Left lung (tissue), 10 donors: ENCODE results near the gene ASTN1. TPM values are rescaled to one million over a fixed set of nuclear protein-coding genes. Genes with fewer than 3 reads are reported as not detected.

Source experiments
- ATAC-seq: fragments of 200-7000 bp; cut with Tn5 transposase; one replicate; pipeline ENCODE4 v1.9.1; 2020; ENCODE audit warnings: moderate library complexity
- DNase-seq, 4 donors: peaks; one replicate each; pipeline ENCODE4 v3.0.0-alpha.2; 2013 to 2020
- H3K27ac ChIP-seq, 2 donors: fragments of 200-600 bp; sonication (generic) in 1 of 2; one replicate each; pipeline versions ENCODE4 v1.5.0 to v1.8.0; 2020 to 2021
- H3K27me3 ChIP-seq, 2 donors: fragments of 200-600 bp; sonication (generic) in 1 of 2; one replicate each; pipeline versions ENCODE4 v1.5.0 to v1.8.0; 2020 to 2021
- H3K36me3 ChIP-seq, 2 donors: fragments of 200-600 bp; sonication (generic) in 1 of 2; one replicate each; pipeline versions ENCODE4 v1.5.0 to v1.8.0; 2020 to 2021
- H3K4me1 ChIP-seq, 2 donors: fragments of 200-600 bp; one replicate each; pipeline ENCODE4 v1.8.0; 2021
- H3K4me3 ChIP-seq, 2 donors: fragments of 200-600 bp; sonication (generic) in 1 of 2; one replicate each; pipeline versions ENCODE4 v1.5.0 to v1.8.0; 2020 to 2021; ENCODE audit warnings: mild to moderate bottlenecking in 1 of 2
- H3K9me3 ChIP-seq, 2 donors: fragments of 200-600 bp; sonication (generic) in 1 of 2; one replicate each; pipeline versions ENCODE4 v1.5.0 to v1.8.0; 2020 to 2021
- intact Hi-C, 2 donors: fragments of 100-400 bp; cut with DNase I; formaldehyde crosslinking; loops; one replicate each; pipeline versions ENCODE4 v1.11.2 to v1.14.2; 2022
- polyA plus RNA-seq, 6 donors: library from polyadenylated mRNA; unstranded; fragments of 120-200 nt; gene quantifications; one replicate each; pipeline ENCODE4 v1.2.1, GENCODE V29; 2013; ENCODE audit not compliant: insufficient read length in 6 of 6
- total RNA-seq, 2 donors: library from RNA; stranded (reverse); fragmentation: NEBNext Ultra II Directional; extraction: Animal tissue kit (Norgen Biotek cat#: 25700); gene quantifications; one replicate each; pipeline ENCODE4 v1.2.1, GENCODE V29; 2021
- TF ChIP-seq, protein P1 (sequence below), 2 donors: fragments of 200-600 bp; sonication (generic) in 1 of 2; IDR thresholded peaks; one replicate each; pipeline versions ENCODE4 v1.5.0 to v1.8.0; 2021; ENCODE audit warnings: antibody characterized with exemption in 2 of 2
- donor health status: DM: no; HTN: yes; CAD: no.
- donor health status: DM: no; HTN: no; CAD: no.

Gene ASTN1
- total and polyA plus RNA-seq, 8 donors: 0.10 to 3.1 (median 2.2) TPM

DNA sequence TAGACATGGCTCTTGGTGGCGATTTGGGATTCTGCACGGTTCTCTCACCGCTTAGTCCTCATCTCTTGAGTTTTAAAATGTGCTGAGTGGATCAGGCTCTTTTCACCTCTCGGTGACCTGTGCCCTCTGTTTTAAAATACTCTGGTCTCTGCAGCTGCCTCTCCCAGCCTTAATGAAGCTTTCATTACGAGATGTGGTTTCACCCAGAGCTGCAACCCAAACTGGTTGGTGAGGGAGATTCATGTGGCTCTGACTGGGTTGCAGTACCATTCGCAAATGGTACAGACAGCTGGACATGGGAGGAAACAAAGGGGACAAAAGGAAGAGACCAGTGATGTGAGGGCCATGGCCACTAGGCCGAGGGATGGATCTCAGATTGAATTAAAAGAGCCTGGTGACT, 258.9 kb downstream of the ASTN1 start:
- TF ChIP-seq, protein P1, sequence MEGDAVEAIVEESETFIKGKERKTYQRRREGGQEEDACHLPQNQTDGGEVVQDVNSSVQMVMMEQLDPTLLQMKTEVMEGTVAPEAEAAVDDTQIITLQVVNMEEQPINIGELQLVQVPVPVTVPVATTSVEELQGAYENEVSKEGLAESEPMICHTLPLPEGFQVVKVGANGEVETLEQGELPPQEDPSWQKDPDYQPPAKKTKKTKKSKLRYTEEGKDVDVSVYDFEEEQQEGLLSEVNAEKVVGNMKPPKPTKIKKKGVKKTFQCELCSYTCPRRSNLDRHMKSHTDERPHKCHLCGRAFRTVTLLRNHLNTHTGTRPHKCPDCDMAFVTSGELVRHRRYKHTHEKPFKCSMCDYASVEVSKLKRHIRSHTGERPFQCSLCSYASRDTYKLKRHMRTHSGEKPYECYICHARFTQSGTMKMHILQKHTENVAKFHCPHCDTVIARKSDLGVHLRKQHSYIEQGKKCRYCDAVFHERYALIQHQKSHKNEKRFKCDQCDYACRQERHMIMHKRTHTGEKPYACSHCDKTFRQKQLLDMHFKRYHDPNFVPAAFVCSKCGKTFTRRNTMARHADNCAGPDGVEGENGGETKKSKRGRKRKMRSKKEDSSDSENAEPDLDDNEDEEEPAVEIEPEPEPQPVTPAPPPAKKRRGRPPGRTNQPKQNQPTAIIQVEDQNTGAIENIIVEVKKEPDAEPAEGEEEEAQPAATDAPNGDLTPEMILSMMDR (IDR thresholded peaks at IDR 0.05): no peak
- Histone ChIP-seq H3K9me3 (no peaks in the 10 kb centered on the region), H3K36me3 (no peaks in the 10 kb centered on the region), H3K4me1 (no peaks in the 10 kb centered on the region), H3K27me3 (peaks cover 0 to 31% of the 10 kb centered on the region in 2 donors), H3K4me3 (no peak overlapping the region), H3K27ac (no peak overlapping the region)
- ATAC-seq (no peak), DNase-seq (no peak)
- intact Hi-C loops: no loop called here

DNA sequence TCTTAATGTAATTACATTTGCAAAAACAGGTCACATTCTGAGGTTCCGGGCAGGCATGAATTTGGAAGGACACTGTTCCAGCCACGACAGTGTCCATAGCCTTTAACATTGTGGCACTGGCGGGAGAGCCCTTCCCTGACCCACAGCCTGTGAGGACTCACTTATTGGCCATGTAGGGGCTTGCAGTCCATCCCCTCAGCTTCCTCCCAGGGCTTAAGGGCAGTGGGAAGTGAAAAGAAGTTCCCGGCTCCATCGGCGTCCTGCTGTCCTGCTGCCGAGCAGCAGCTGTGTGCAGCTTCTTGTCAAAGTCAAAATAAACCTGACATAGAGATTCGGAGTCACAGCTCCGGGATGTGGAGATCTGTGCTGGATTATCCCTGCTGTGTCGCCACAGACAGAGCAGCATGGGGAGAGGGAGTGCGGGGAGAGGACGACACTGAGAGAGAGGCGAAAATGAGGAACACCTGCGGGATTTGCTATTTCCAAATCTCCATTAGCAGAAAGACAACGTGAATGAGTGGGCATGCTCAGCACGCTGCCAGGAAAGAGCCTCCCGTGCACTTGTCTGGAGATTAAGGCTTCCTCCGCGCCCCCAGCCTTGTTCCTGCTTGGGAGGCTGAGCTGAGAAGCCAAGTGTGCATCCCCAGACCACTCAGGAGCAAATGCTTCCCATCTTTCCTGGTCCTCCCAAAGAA, 260.3 kb downstream of the ASTN1 start:
- DNase-seq: peak in 1 of 4 donors; percentile 17
- H3K27me3 ChIP-seq: peaks cover 0 to 35% of the 10 kb centered on the region in 2 donors
- ATAC-seq: no peak
- H3K27ac ChIP-seq: no peak overlapping the region
- no peaks in the 10 kb centered on the region for H3K36me3 ChIP-seq
- no peak overlapping the region for H3K4me3 ChIP-seq
- no peaks in the 10 kb centered on the region for H3K4me1 ChIP-seq
- H3K9me3 ChIP-seq: no peaks in the 10 kb centered on the region
- TF ChIP-seq, protein P1 (IDR thresholded peaks at IDR 0.05): no peak
- intact Hi-C loops: no loop called here

DNA sequence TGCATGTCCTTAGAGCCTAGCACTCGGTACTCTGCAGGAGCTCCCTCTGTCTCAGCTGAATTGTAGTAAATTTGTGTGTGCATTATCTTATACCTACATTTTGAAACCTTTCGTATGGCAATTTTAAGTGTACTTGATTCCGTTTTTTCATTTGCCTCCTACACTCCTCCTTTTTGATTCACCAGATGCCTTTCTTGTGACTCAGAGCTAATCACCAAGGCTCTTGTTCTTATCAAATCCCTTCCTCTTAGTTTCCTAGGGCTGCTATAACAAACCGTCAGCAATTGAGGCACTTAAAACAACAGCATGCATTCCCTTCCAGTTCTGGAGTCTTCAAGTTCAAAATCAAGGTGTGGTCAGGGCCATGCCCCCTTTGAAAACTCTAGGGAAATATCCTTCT, 261.0 kb downstream of the ASTN1 start:
- H3K27me3 ChIP-seq: peaks cover 2 to 42% of the 10 kb centered on the region in 2 donors
- ATAC-seq (peak; percentile 54), DNase-seq (no peak)
- H3K9me3 ChIP-seq: no peaks in the 10 kb centered on the region
- no peak overlapping the region for H3K4me3 ChIP-seq
- H3K4me1 ChIP-seq: no peaks in the 10 kb centered on the region
- TF ChIP-seq, protein P1 (IDR thresholded peaks at IDR 0.05): no peak
- H3K36me3 ChIP-seq: no peaks in the 10 kb centered on the region
- intact Hi-C loops: no loop called here
- no peak overlapping the region for H3K27ac ChIP-seq

DNA sequence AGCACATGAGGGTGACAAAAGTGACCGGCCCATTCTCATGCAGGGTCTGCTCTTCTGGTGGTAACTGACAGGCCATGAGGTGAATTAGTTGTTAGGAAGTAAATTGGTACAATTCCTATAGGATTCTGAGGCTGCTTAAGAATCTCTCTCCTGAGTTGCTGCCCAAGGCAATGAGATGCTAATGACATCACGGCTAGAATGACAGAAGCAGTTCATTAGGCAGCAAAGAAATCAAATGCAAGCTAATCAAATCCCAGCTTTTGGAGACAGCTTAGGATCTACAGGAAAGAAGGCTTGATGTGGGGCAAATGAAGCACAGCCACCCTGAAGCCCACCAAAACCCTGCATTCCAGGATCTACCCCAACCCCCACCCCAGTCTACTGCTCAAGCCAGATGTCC, 265.2 kb downstream of the ASTN1 start:
- intact Hi-C loops: loop anchor here in 1 of 2 donors (10.0 kb wide), 2 partner anchors 285 to 1045 kb away; no protein-coding TSS in a partner anchor

More for the DNA sequence above, 265.2 kb downstream of the ASTN1 start:
- Histone ChIP-seq H3K4me1 (peaks cover 0 to 8% of the 10 kb centered on the region in 2 donors), H3K9me3 (no peaks in the 10 kb centered on the region), H3K27ac (no peak overlapping the region), H3K4me3 (no peak overlapping the region), H3K36me3 (no peaks in the 10 kb centered on the region), H3K27me3 (peaks cover 2 to 62% of the 10 kb centered on the region in 2 donors)
- TF ChIP-seq, protein P1 (IDR thresholded peaks at IDR 0.05): no peak
- no peak for DNase-seq
- no peak for ATAC-seq
